CD14-positive monocyte (primary cell): Measurements from ENCODE around the gene TLK2. TPM values are rescaled to one million over a fixed set of nuclear protein-coding genes. Genes with fewer than 3 reads are reported as not detected.

Experiments used
- DNase-seq, 3 donors: peaks; one replicate each; pipeline ENCODE4 v3.0.0-alpha.2; 2011 to 2022
- H2AFZ ChIP-seq: 2 replicates; pipeline ENCODE4 v1.6.0; 2012; ENCODE audit warnings: mild to moderate bottlenecking, low read depth, low read length, inconsistent platforms; ENCODE audit not compliant: insufficient read depth, poor library complexity, severe bottlenecking
- H3K27ac ChIP-seq, 2 donors: 1 replicate in 1 of 2; 2 replicates in 1 of 2; pipeline ENCODE4 v1.5.1; 2012 to 2013; ENCODE audit warnings: low read length in 2 of 2, control low read depth in 1 of 2, inconsistent platforms in 1 of 2, low read depth in 1 of 2, mild to moderate bottlenecking in 1 of 2
- H3K27me3 ChIP-seq, 2 donors: one replicate each; pipeline versions ENCODE4 v1.6.0 to v1.6.1; 2011 to 2013; ENCODE audit warnings: low read length in 2 of 2; ENCODE audit not compliant: control insufficient read depth in 2 of 2, insufficient read depth in 2 of 2
- H3K36me3 ChIP-seq, 2 donors: replicated peaks in 1 of 2; 1 replicate in 1 of 2; 2 replicates in 1 of 2; pipeline versions ENCODE4 v1.5.1 to v1.6.1; 2012 to 2013; ENCODE audit warnings: low read length in 2 of 2, control low read depth in 1 of 2, inconsistent platforms in 1 of 2, mild to moderate bottlenecking in 1 of 2; ENCODE audit not compliant: insufficient read depth in 2 of 2, control insufficient read depth in 1 of 2
- H3K4me1 ChIP-seq, 2 donors: 1 replicate in 1 of 2; 2 replicates in 1 of 2; pipeline versions ENCODE4 v1.5.1 to v1.6.1; 2012 to 2013; ENCODE audit warnings: low read length in 2 of 2, control low read depth in 1 of 2, inconsistent platforms in 1 of 2, mild to moderate bottlenecking in 1 of 2, moderate library complexity in 1 of 2; ENCODE audit not compliant: insufficient read depth in 2 of 2, control insufficient read depth in 1 of 2
- H3K4me2 ChIP-seq: replicated peaks from 2 replicates; pipeline ENCODE3; 2012; ENCODE audit warnings: low read length, moderate library complexity, mild to moderate bottlenecking; ENCODE audit not compliant: poor library complexity, severe bottlenecking; ENCODE audit errors: extremely low read depth
- H3K4me3 ChIP-seq, 3 experiments: fragments of 200-600 bp in 1 of 3; sonication (generic) in 1 of 3; replicated peaks in 1 of 3; 1 replicate in 2 of 3; 2 replicates in 1 of 3; pipeline ENCODE4 v1.5.1; 2011 to 2013; ENCODE audit warnings: low read length in 3 of 3, mild to moderate bottlenecking in 3 of 3, control low read depth in 2 of 3, low read depth in 2 of 3, inconsistent platforms in 1 of 3, moderate library complexity in 1 of 3
- H3K79me2 ChIP-seq: 2 replicates; pipeline ENCODE4 v1.6.0; 2012; ENCODE audit warnings: mild to moderate bottlenecking, control low read depth, inconsistent platforms, low read length, moderate library complexity; ENCODE audit not compliant: insufficient read depth
- H3K9ac ChIP-seq: 2 replicates; pipeline ENCODE4 v1.6.0; 2017; ENCODE audit warnings: low read length, mild to moderate bottlenecking; ENCODE audit not compliant: insufficient read depth, poor library complexity, severe bottlenecking
- H3K9me3 ChIP-seq, 2 donors: replicated peaks in 1 of 2; 1 replicate in 1 of 2; 2 replicates in 1 of 2; pipeline versions ENCODE4 v1.5.1 to v1.6.1; 2012 to 2013; ENCODE audit warnings: low read length in 2 of 2, control low read depth in 1 of 2; ENCODE audit not compliant: control insufficient read depth in 1 of 2, insufficient read depth in 1 of 2
- H4K20me1 ChIP-seq: 2 replicates; pipeline ENCODE4 v1.6.0; 2012; ENCODE audit warnings: mild to moderate bottlenecking, low read length, control low read depth, moderate library complexity; ENCODE audit not compliant: insufficient read depth
- H3K27ac Mint-ChIP-seq, 7 donors: one replicate each; pipeline ENCODE4 v1.8.0; 2020; ENCODE audit warnings: mild to moderate bottlenecking in 7 of 7, mixed read lengths in 7 of 7, moderate library complexity in 6 of 7, inconsistent platforms in 2 of 7
- H3K27me3 Mint-ChIP-seq, 3 donors: one replicate each; pipeline ENCODE4 v1.8.0; 2021 to 2022; ENCODE audit warnings: low read depth in 3 of 3, mild to moderate bottlenecking in 3 of 3, mixed read lengths in 3 of 3, moderate library complexity in 3 of 3, inconsistent platforms in 1 of 3
- H3K36me3 Mint-ChIP-seq, 2 donors: one replicate each; pipeline ENCODE4 v1.8.0; 2020; ENCODE audit warnings: mixed read lengths in 2 of 2, inconsistent platforms in 1 of 2, mild to moderate bottlenecking in 1 of 2
- H3K4me1 Mint-ChIP-seq: one replicate; pipeline ENCODE4 v1.8.0; 2020; ENCODE audit warnings: mild to moderate bottlenecking, mixed read lengths
- H3K4me3 Mint-ChIP-seq, 2 donors: one replicate each; pipeline ENCODE4 v1.8.0; 2020; ENCODE audit warnings: mild to moderate bottlenecking in 2 of 2, mixed read lengths in 2 of 2, moderate library complexity in 1 of 2
- H3K9me3 Mint-ChIP-seq, 7 donors: one replicate each; pipeline ENCODE4 v1.8.0; 2020 to 2022; ENCODE audit warnings: mixed read lengths in 7 of 7, mild to moderate bottlenecking in 6 of 7, moderate library complexity in 6 of 7, inconsistent platforms in 2 of 7
- WGBS: methylation state at CpG from one replicate; pipeline ENCODE4 v1.1.5; 2013; ENCODE audit warnings: missing lambda C conversion rate; ENCODE audit not compliant: insufficient coverage; 5-methylcytosine and 5-hydroxymethylcytosine counted together
- intact Hi-C, 2 donors: fragments of 100-400 bp; cut with micrococcal nuclease; formaldehyde crosslinking; loops; one replicate each; pipeline versions ENCODE4 v1.15.0 to v1.15.1; 2023
- polyA plus RNA-seq, 3 donors: library from polyadenylated mRNA; depleted of rRNA in 1 of 3; unstranded in 2 of 3; stranded (reverse) in 1 of 3; fragments of 300-500 nt in 2 of 3; fragments of >200 nt in 1 of 3; fragmentation: Illumina TruSeq in 2 of 3; gene quantifications; 1 replicate in 2 of 3; 2 replicates in 1 of 3; pipeline ENCODE4 v1.2.3, GENCODE V29; 2012 to 2021
- TF ChIP-seq, protein P1 (sequence below): fragments of 200-600 bp; IDR thresholded peaks from one replicate; pipeline ENCODE4 v1.8.0; 2022; ENCODE audit warnings: antibody characterized with exemption, mild to moderate bottlenecking

TLK2 gene
- polyA plus RNA-seq, 3 donors: 4.0 to 28.2 (median 4.3) TPM

- Histone ChIP-seq H3K4me2 (no peak overlapping the region), H3K4me3 (no peak overlapping the region), H3K9ac (no peak overlapping the region), H3K27me3 (no peaks in the 10 kb centered on the region), H3K27ac (no peak overlapping the region), H3K36me3 (peaks cover 82 to 98% of the 10 kb centered on the region in 2 donors), H3K9me3 (peaks cover 14 to 17% of the 10 kb centered on the region in 2 donors), H3K79me2 (no peaks in the 10 kb centered on the region), H4K20me1 (peaks cover 3% of the 10 kb centered on the region), H2AFZ (no peak overlapping the region), H3K4me1 (no peaks in the 10 kb centered on the region)
- Mint-ChIP-seq H3K27ac (no peak overlapping the region), H3K9me3 (peaks cover 2 to 13% (median 6%) of the 10 kb centered on the region in 7 donors), H3K27me3 (peaks cover 0 to 1% (median 1%) of the 10 kb centered on the region in 3 donors), H3K4me1 (no peaks in the 10 kb centered on the region), H3K4me3 (no peak overlapping the region), H3K36me3 (peaks cover 71 to 90% of the 10 kb centered on the region in 2 donors)
- TF ChIP-seq, protein P1, sequence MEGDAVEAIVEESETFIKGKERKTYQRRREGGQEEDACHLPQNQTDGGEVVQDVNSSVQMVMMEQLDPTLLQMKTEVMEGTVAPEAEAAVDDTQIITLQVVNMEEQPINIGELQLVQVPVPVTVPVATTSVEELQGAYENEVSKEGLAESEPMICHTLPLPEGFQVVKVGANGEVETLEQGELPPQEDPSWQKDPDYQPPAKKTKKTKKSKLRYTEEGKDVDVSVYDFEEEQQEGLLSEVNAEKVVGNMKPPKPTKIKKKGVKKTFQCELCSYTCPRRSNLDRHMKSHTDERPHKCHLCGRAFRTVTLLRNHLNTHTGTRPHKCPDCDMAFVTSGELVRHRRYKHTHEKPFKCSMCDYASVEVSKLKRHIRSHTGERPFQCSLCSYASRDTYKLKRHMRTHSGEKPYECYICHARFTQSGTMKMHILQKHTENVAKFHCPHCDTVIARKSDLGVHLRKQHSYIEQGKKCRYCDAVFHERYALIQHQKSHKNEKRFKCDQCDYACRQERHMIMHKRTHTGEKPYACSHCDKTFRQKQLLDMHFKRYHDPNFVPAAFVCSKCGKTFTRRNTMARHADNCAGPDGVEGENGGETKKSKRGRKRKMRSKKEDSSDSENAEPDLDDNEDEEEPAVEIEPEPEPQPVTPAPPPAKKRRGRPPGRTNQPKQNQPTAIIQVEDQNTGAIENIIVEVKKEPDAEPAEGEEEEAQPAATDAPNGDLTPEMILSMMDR: no peak
- no peak for DNase-seq
- 50% methylated on average over 1 of the region's 2 CpGs for WGBS
- intact Hi-C loops: no loop called here
Measured at GRCh38 chr17:62597920-62598319, 119.3 kb downstream of the TLK2 start.

GRCh38 chr17:62599964-62600657, 121.5 kb downstream of the TLK2 start:
- Mint-ChIP-seq H3K9me3 (peaks cover 0 to 6% (median 2%) of the 10 kb centered on the region in 7 donors), H3K27ac (no peak overlapping the region), H3K36me3 (peaks cover 76 to 89% of the 10 kb centered on the region in 2 donors), H3K4me1 (no peaks in the 10 kb centered on the region), H3K4me3 (no peak overlapping the region), H3K27me3 (peaks cover 0 to 1% (median 1%) of the 10 kb centered on the region in 3 donors)
- no peaks in the 10 kb centered on the region for H3K79me2 ChIP-seq
- H3K4me1 ChIP-seq: no peaks in the 10 kb centered on the region
- TF ChIP-seq, protein P1: no peak
- no peaks in the 10 kb centered on the region for H3K27me3 ChIP-seq
- no peak overlapping the region for H3K9ac ChIP-seq
- no peak for DNase-seq
- no peak overlapping the region for H3K4me3 ChIP-seq
- intact Hi-C loops: no loop called here
- H3K9me3 ChIP-seq: peaks cover 3 to 4% of the 10 kb centered on the region in 2 donors
- peaks cover 3% of the 10 kb centered on the region for H4K20me1 ChIP-seq
- 100% methylated on average over 2 of the region's 6 CpGs for WGBS
- no peak overlapping the region for H3K4me2 ChIP-seq
- H2AFZ ChIP-seq: no peak overlapping the region
- H3K27ac ChIP-seq: no peak overlapping the region
- peaks cover 77 to 98% of the 10 kb centered on the region in 2 donors for H3K36me3 ChIP-seq
